Trophoblast cell (in vitro differentiated cells and primary cell): ENCODE results near the gene BICC1.

Source experiments
- DNase-seq, 2 donors: peaks; one replicate each; pipeline ENCODE4 v3.0.0-alpha.2; 2016
- H2AFZ ChIP-seq: 2 replicates; pipeline ENCODE4 v1.6.1; 2013; ENCODE audit warnings: low read length, moderate library complexity, mild to moderate bottlenecking; ENCODE audit not compliant: insufficient read depth, poor library complexity
- H2AK5ac ChIP-seq: 2 replicates; pipeline ENCODE4 v1.6.1; 2013; ENCODE audit warnings: mild to moderate bottlenecking, low read length
- H2BK120ac ChIP-seq: 2 replicates; pipeline ENCODE4 v1.6.1; 2013; ENCODE audit warnings: low read length, mild to moderate bottlenecking, moderate library complexity; ENCODE audit not compliant: insufficient read depth, poor library complexity
- H2BK12ac ChIP-seq: 2 replicates; pipeline ENCODE4 v1.6.1; 2013; ENCODE audit warnings: mild to moderate bottlenecking, low read length, moderate library complexity
- H2BK5ac ChIP-seq: 2 replicates; pipeline ENCODE4 v1.6.1; 2013; ENCODE audit warnings: low read length, low read depth, moderate library complexity, mild to moderate bottlenecking; ENCODE audit not compliant: poor library complexity
- H3K14ac ChIP-seq: 2 replicates; pipeline ENCODE4 v1.6.1; 2013; ENCODE audit warnings: mild to moderate bottlenecking, low read length
- H3K18ac ChIP-seq: 2 replicates; pipeline ENCODE4 v1.6.1; 2013; ENCODE audit warnings: mild to moderate bottlenecking, low read length
- H3K23ac ChIP-seq: 2 replicates; pipeline ENCODE4 v1.6.1; 2013; ENCODE audit warnings: low read length
- H3K27ac ChIP-seq: 2 replicates; pipeline ENCODE4 v1.5.1; 2013; ENCODE audit warnings: low read depth, mild to moderate bottlenecking, inconsistent platforms, low read length, moderate library complexity
- H3K27me3 ChIP-seq: 2 replicates; pipeline ENCODE4 v1.6.1; 2013; ENCODE audit warnings: inconsistent platforms, mild to moderate bottlenecking, low read length, moderate library complexity; ENCODE audit not compliant: insufficient read depth
- H3K36me3 ChIP-seq, 2 experiments: 1 replicate in 1 of 2; 2 replicates in 1 of 2; pipeline ENCODE4 v1.6.1; 2013; ENCODE audit warnings: low read length in 2 of 2, mild to moderate bottlenecking in 2 of 2, moderate library complexity in 1 of 2; ENCODE audit not compliant: insufficient read depth in 2 of 2, control insufficient read depth in 1 of 2
- H3K4ac ChIP-seq: 2 replicates; pipeline ENCODE4 v1.6.1; 2013; ENCODE audit warnings: low read depth, mild to moderate bottlenecking, low read length, moderate library complexity
- H3K4me1 ChIP-seq, 2 experiments: 1 replicate in 1 of 2; 2 replicates in 1 of 2; pipeline ENCODE4 v1.6.1; 2013; ENCODE audit warnings: low read length in 2 of 2, mild to moderate bottlenecking in 2 of 2, moderate library complexity in 1 of 2; ENCODE audit not compliant: insufficient read depth in 2 of 2, control insufficient read depth in 1 of 2
- H3K4me2 ChIP-seq: 2 replicates; pipeline ENCODE4 v1.6.1; 2013; ENCODE audit warnings: inconsistent platforms, mild to moderate bottlenecking, low read length, moderate library complexity
- H3K4me3 ChIP-seq: 2 replicates; pipeline ENCODE4 v1.5.1; 2013; ENCODE audit warnings: mild to moderate bottlenecking, low read depth, low read length, inconsistent platforms
- H3K79me1 ChIP-seq: one replicate; pipeline ENCODE4 v1.6.1; 2013; ENCODE audit warnings: low read length
- H3K79me2 ChIP-seq: 2 replicates; pipeline ENCODE4 v1.6.1; 2013; ENCODE audit warnings: low read length, mild to moderate bottlenecking; ENCODE audit not compliant: control insufficient read depth, insufficient read depth, poor library complexity
- H3K9ac ChIP-seq: 2 replicates; pipeline ENCODE4 v1.6.1; 2013; ENCODE audit warnings: mild to moderate bottlenecking, low read length
- H3K9me3 ChIP-seq: 2 replicates; pipeline ENCODE4 v1.6.1; 2013; ENCODE audit warnings: low read depth, mild to moderate bottlenecking, control low read depth, inconsistent platforms, low read length; ENCODE audit not compliant: insufficient read depth
- H4K12ac ChIP-seq: 2 replicates; pipeline ENCODE4 v1.6.1; 2013; ENCODE audit warnings: low read depth, mild to moderate bottlenecking, low read length, moderate library complexity
- H4K8ac ChIP-seq: 2 replicates; pipeline ENCODE4 v1.6.1; 2013; ENCODE audit warnings: low read depth, mild to moderate bottlenecking, low read length, moderate library complexity
- H4K91ac ChIP-seq: one replicate; pipeline ENCODE4 v1.6.1; 2013; ENCODE audit warnings: low read depth, mild to moderate bottlenecking, low read length, moderate library complexity
- WGBS: extraction: QIAGEN DNeasy Blood & Tissue Kit; methylation state at CpG from one replicate; pipeline ENCODE4 v1.1.7; 2013; ENCODE audit warnings: missing lambda C conversion rate; ENCODE audit not compliant: insufficient read length, insufficient coverage; ENCODE audit errors: extremely low coverage; 5-methylcytosine and 5-hydroxymethylcytosine counted together

BICC1 gene

GRCh38 chr10:58833771-58834561 is 321.3 kb downstream of the BICC1 start:
- H3K4me1 ChIP-seq: no peaks in the 10 kb centered on the region
- no peaks in the 10 kb centered on the region for H3K9me3 ChIP-seq
- DNase-seq: no peak
- no peak overlapping the region for H4K91ac ChIP-seq
- H3K14ac ChIP-seq: no peak overlapping the region
- no peaks in the 10 kb centered on the region for H3K36me3 ChIP-seq
- H2AK5ac ChIP-seq: no peak overlapping the region
- no peak overlapping the region for H3K9ac ChIP-seq
- no peak overlapping the region for H2BK5ac ChIP-seq
- no peaks in the 10 kb centered on the region for H3K79me2 ChIP-seq
- H3K18ac ChIP-seq: no peak overlapping the region
- no peak overlapping the region for H3K23ac ChIP-seq
- H3K4me3 ChIP-seq: no peak overlapping the region
- H3K79me1 ChIP-seq: no peaks in the 10 kb centered on the region
- whole genome bisulfite sequencing: no CpG with 5 or more reads among the region's 5 CpGs
- H4K8ac ChIP-seq: no peak overlapping the region
- no peak overlapping the region for H3K27ac ChIP-seq
- H2BK12ac ChIP-seq: no peak overlapping the region
- H2AFZ ChIP-seq: no peak overlapping the region
- no peak overlapping the region for H4K12ac ChIP-seq
- no peak overlapping the region for H3K4me2 ChIP-seq
- no peak overlapping the region for H2BK120ac ChIP-seq
- H3K27me3 ChIP-seq: no peaks in the 10 kb centered on the region
- no peak overlapping the region for H3K4ac ChIP-seq

- Histone ChIP-seq H2BK12ac (no peak overlapping the region), H3K36me3 (no peaks in the 10 kb centered on the region), H2BK5ac (no peak overlapping the region), H3K27me3 (no peaks in the 10 kb centered on the region), H3K4me1 (no peaks in the 10 kb centered on the region), H4K91ac (no peak overlapping the region), H3K18ac (no peak overlapping the region), H2AK5ac (no peak overlapping the region), H3K4me3 (no peak overlapping the region), H3K9ac (no peak overlapping the region), H3K79me1 (no peaks in the 10 kb centered on the region), H4K12ac (no peak overlapping the region), H3K79me2 (no peaks in the 10 kb centered on the region), H3K4me2 (no peak overlapping the region), H2BK120ac (no peak overlapping the region), H3K9me3 (no peaks in the 10 kb centered on the region), H3K4ac (no peak overlapping the region), H2AFZ (no peak overlapping the region), H3K14ac (no peak overlapping the region), H3K27ac (no peak overlapping the region), H4K8ac (no peak overlapping the region), H3K23ac (no peak overlapping the region)
- WGBS: no CpG with 5 or more reads among the region's 3 CpGs
- no peak for DNase-seq
These were observed 323.6 kb downstream of the BICC1 start for GRCh38 chr10:58836176-58836700.

GRCh38 chr10:58836991-58837575 is 324.4 kb downstream of the BICC1 start:
- Histone ChIP-seq H3K79me2 (no peaks in the 10 kb centered on the region), H2AFZ (no peak overlapping the region), H3K4me3 (no peak overlapping the region), H3K9me3 (no peaks in the 10 kb centered on the region), H3K27me3 (no peaks in the 10 kb centered on the region), H3K27ac (no peak overlapping the region), H2BK12ac (no peak overlapping the region), H3K36me3 (no peaks in the 10 kb centered on the region), H4K12ac (no peak overlapping the region), H3K4me2 (no peak overlapping the region), H3K23ac (no peak overlapping the region), H3K18ac (no peak overlapping the region), H3K9ac (no peak overlapping the region), H3K4me1 (no peaks in the 10 kb centered on the region), H2BK120ac (no peak overlapping the region), H3K14ac (no peak overlapping the region), H2BK5ac (no peak overlapping the region), H3K4ac (no peak overlapping the region), H2AK5ac (no peak overlapping the region), H4K8ac (no peak overlapping the region), H3K79me1 (no peaks in the 10 kb centered on the region), H4K91ac (no peak overlapping the region)
- no CpG with 5 or more reads among the region's 8 CpGs for WGBS
- DNase-seq: no peak

- H3K4me1 ChIP-seq: no peaks in the 10 kb centered on the region
- H3K14ac ChIP-seq: no peak overlapping the region
- H4K8ac ChIP-seq: no peak overlapping the region
- H4K12ac ChIP-seq: no peak overlapping the region
- H3K23ac ChIP-seq: no peak overlapping the region
- no peak overlapping the region for H2BK120ac ChIP-seq
- no peak overlapping the region for H2AK5ac ChIP-seq
- no peaks in the 10 kb centered on the region for H3K79me2 ChIP-seq
- H3K4ac ChIP-seq: no peak overlapping the region
- H2BK12ac ChIP-seq: no peak overlapping the region
- no peaks in the 10 kb centered on the region for H3K79me1 ChIP-seq
- no peak overlapping the region for H3K18ac ChIP-seq
- H3K9me3 ChIP-seq: no peaks in the 10 kb centered on the region
- no peak overlapping the region for H4K91ac ChIP-seq
- no peak for DNase-seq
- no peaks in the 10 kb centered on the region for H3K36me3 ChIP-seq
- no peak overlapping the region for H2BK5ac ChIP-seq
- no peaks in the 10 kb centered on the region for H3K27me3 ChIP-seq
- no peak overlapping the region for H3K9ac ChIP-seq
- H3K4me2 ChIP-seq: no peak overlapping the region
- no peak overlapping the region for H3K4me3 ChIP-seq
- H3K27ac ChIP-seq: no peak overlapping the region
- no CpG with 5 or more reads among the region's 2 CpGs for WGBS
- H2AFZ ChIP-seq: no peak overlapping the region
These were observed 325.2 kb downstream of the BICC1 start for GRCh38 chr10:58837826-58838225.
